ENCODE results near the gene PRDM16.

GRCh38 chr1:3332662-3333061, 263.7 kb downstream of the PRDM16 start:
- no peak for TF ChIP-seq CTCF (IDR thresholded peaks at IDR 0.05)
- no peak for TF ChIP-seq EZH2 (IDR thresholded peaks at IDR 0.05; ENCODE audit: borderline replicate concordance, insufficient read depth, low read depth, low read length, poor library complexity, severe bottlenecking)
